NK-92 (cell line): ENCODE data around the gene CST2.
"Not testable (repeated sequence)": the region's sequence is repeated elsewhere in the genome, so short reads cannot be mapped to it uniquely, and the experiment has no call there.

Experiments
- DNase-seq: peaks from one replicate; lab custom pipeline; 2025; ENCODE audit not compliant: unreplicated experiment; lab: John Stamatoyannopoulos, UW

The CST2 gene

DNA sequence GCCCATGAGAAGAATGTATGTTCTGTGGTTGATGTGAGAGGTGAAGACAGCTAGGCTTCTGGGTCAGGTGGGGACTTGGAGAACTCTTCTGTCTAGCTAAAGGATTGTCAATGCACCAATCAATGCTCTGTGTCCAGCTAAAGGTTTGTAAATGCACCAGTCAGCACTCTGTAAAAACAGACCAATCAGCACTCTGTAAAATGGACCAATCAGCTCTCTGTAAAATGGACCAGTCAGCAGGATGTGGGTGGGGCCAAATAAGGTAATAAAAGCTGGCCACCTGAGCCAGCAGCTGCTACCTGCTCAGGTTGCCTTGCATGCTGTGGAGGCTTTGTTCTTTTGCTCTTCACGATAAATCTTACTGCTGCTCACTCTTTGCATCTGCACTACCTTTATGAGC, 15.0 kb downstream of the CST2 start:
- not testable (repeated sequence) for DNase-seq

DNA sequence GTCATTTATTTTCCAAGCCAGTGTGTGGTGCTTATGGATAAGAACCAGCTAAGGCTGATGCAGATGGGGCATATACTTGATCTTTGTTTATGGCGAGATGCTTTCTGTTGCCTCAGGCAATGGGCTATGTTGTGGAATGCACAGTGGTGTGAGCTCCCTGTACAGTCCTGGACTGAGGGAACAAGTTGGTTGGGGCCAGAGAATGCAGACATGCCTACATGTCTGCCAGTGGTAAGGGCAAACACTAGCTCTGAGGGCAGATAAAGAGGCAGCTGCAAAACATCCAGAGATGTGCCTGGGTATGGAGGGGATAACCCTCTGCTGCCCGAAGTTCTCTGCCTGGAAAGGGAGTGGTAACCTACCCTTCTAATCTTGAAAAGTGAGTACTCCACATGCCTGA, 16.2 kb downstream of the CST2 start:
- DNase-seq = not testable (repeated sequence)

DNA sequence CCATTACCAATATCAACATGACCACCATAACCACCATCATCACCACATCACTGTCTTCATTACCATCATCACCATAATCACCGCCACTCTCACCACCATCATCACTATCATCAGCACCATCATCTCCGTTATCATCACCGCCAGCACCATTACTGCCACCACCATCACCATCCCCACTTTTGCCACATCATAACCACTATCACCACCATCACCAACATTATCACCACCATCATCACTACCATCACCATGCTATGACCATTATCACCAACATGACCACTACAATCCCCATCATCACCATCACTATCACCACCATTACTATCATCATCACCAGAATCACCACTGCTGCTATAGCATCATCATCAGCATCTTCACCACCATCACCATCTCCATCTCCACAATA, 25.7 kb downstream of the CST2 start:
- no peak for DNase-seq

GRCh38 chr20:23799216-23799847, 27.2 kb downstream of the CST2 start:
- DNase-seq = not testable (repeated sequence)

- no peak for DNase-seq
These were observed 31.0 kb downstream of the CST2 start for GRCh38 chr20:23795526-23795925.

DNA sequence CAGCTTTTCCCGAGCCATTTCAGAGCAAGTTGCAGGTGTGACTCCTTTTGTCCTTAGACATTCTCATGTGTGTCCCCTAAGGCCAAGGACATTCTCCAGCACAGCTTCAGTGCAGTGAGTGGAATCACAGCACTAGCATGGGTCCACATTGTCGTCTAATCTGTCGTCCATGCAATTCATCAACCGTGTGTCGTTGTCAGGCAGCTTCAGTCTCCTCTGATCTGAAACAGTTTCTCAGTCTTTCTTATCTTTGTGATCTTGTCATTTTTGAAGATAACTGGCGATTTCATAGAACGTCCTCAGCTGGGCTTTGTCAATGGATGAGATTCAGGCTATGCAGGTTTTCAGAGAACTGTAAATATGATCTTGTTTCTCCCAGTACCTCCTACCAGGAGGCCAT, 31.7 kb downstream of the CST2 start:
- DNase-seq = no peak

- no peak for DNase-seq
These were observed 32.5 kb downstream of the CST2 start for GRCh38 chr20:23794065-23794464.

DNA sequence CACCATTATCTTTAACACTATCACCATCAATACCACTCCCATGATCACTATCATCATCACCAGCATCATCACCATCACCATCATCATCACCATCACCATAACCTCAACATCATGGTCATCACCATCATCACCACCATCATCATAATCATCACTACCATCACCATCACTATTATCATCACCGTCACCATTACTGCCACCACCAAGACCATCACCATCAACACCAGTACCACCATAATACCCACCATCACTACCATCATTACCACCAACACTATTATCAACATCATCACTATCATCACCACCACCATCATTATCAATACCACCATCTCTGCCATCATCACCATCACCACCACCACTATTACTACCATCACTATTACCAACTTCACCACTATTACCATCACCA, 43.1 kb downstream of the CST2 start:
- DNase-seq = no peak

- DNase-seq = no peak
These were observed 44.1 kb downstream of the CST2 start for GRCh38 chr20:23782366-23782983.

DNA sequence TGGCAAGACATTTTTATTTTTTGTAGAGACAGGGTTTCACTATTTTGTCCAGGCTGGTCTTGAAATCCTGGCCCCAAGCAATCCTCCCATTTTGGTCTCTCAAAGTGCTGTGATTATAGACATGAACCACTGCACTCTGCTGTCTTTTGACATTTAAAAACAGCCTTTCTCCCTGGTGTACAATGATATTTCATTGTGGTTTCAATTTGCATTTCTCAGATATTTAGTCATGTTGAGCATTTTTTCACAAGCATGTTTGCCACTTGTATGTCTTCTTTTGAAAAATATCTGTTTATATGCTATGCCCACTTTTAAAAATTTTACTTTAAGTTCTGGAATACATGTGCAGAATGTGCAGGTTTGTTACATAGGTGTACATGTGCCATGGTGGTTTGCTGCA, 47.9 kb downstream of the CST2 start:
- DNase-seq = not testable (repeated sequence)

GRCh38 chr20:23777380-23777779, 49.1 kb downstream of the CST2 start:
- DNase-seq = not testable (repeated sequence)

DNA sequence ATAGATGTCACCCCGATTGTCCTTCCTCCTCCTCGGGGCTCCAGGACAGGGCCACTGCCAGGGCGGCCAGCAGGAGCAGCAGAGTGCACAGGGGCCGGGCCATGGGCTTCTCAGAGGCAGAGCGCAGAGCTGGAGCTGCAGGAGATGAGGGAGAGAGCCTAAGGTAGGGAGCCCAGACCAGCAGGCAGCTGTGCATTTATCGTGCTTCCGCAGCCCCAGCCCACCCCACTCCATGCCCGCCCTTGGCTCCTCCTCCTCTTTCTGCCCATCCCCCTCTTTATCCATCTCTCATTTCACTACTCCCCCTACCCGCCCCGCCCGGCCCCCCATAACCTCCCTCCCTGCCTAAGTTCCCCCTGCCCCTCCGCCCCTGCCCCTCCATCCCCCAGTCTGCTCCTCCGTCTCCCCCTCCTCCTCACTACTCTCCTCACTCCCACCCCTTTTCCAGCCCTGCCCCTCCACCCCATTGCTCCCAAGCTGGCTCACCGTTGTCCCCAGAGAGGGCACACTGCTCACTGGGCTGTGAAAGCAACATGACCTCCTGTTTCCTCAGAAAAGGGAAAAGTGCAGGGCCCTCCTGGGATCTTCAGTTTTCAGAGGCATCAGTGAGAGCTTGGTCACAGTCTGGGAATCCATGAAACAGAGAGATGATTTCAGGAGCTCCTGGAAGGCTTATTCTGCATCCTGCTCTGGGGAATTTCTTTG, 50.3 kb downstream of the CST2 start:
- DNase-seq = no peak

DNA sequence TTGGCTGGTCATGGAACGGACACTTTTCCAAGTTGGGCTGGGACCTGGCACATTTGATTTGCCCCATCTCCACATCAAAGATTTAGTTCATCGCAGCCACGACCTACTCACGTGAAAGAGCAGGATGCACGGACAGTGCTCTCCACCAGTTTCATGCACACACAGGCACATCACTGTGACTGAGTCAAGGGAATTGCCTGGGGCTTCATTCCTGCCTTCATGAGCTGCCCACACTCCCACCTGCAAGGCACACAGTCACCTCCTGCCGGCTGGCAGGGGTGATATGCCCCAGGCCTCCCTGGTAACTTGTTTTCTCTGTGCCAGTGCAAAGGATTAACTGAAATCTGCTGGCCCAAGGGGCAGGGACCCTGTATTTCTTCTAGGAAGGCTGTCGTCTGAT, 52.4 kb downstream of the CST2 start:
- DNase-seq = no peak
